ENCODE data around the gene CTSC. TPM values are rescaled to one million over a fixed set of nuclear protein-coding genes. Genes with fewer than 3 reads are reported as not detected.

CTSC gene
- total and polyA plus RNA-seq, 11 donors, result 8.9 to 289 (median 19.2) TPM

GRCh38 chr11:88304352-88304751 lies 33.2 kb downstream of the CTSC start:
- ATAC-seq, result no peak
- Histone ChIP-seq H3K9me3 (no peaks in the 10 kb centered on the region), H3K4me3 (no peak overlapping the region), H3K27me3 (no peaks in the 10 kb centered on the region), H3K27ac (no peak overlapping the region), H3K36me3 (peaks cover 0 to 79% (median 0%) of the 10 kb centered on the region in 9 donors), H3K4me1 (peaks cover 0 to 14% (median 0%) of the 10 kb centered on the region in 12 donors)
- no peak for DNase-seq
- 98 to 100% (median 100%) methylated on average over 1 of the region's 1 CpG for WGBS, 4 donors
- no peak for TF ChIP-seq POLR2A (IDR thresholded peaks at IDR 0.05)
- no peak for TF ChIP-seq CTCF (IDR thresholded peaks at IDR 0.05)
- intact Hi-C loops (cut with DNase I), result no loop called here

DNA sequence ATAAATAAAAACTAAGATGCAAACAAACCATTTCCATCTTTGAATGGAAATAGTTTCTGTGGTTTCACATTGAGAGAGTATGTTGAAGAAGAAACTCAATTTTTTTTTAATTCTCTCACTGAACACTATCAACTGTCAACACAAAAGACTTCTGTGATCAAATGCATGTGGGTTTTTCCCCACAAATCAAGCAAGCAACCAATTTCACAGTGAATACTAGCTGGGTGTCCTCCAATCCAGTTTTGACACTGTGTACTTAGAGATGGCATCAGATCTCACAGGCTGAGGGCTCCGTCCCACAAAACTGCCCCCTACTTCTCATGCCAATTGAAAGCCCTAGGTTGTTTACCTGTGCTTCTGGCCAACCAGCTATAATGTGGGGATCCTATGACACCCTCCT lies 34.5 kb downstream of the CTSC start:
- Histone ChIP-seq H3K27ac (no peak overlapping the region), H3K36me3 (peaks cover 0 to 72% (median 0%) of the 10 kb centered on the region in 9 donors), H3K4me1 (peaks cover 0 to 14% (median 0%) of the 10 kb centered on the region in 12 donors), H3K9me3 (no peaks in the 10 kb centered on the region), H3K4me3 (no peak overlapping the region), H3K27me3 (no peaks in the 10 kb centered on the region)
- ATAC-seq, result no peak
- WGBS, 4 donors, result 90 to 100% (median 97%) methylated on average over 1 of the region's 1 CpG
- intact Hi-C loops (cut with DNase I), result no loop called here
- TF ChIP-seq CTCF (IDR thresholded peaks at IDR 0.05), result no peak
- TF ChIP-seq POLR2A (IDR thresholded peaks at IDR 0.05), result no peak
- no peak for DNase-seq

- no peak for ATAC-seq
- Histone ChIP-seq H3K4me3 (no peak overlapping the region), H3K36me3 (peaks cover 0 to 70% (median 0%) of the 10 kb centered on the region in 9 donors), H3K9me3 (no peaks in the 10 kb centered on the region), H3K27ac (peak overlapping the region in 2 of 12 donors; percentile 32 to 68), H3K27me3 (no peaks in the 10 kb centered on the region), H3K4me1 (peaks cover 0 to 14% (median 0%) of the 10 kb centered on the region in 12 donors)
- DNase-seq, result no peak
- TF ChIP-seq CTCF (IDR thresholded peaks at IDR 0.05) (no peak), POLR2A (IDR thresholded peaks at IDR 0.05) (no peak)
- intact Hi-C loops (cut with DNase I), result no loop called here
- 63 to 76% (median 66%) methylated on average over 9 of the region's 9 CpGs for WGBS, 4 donors
Observed at GRCh38 chr11:88301488-88302140, 35.9 kb downstream of the CTSC start.

DNA sequence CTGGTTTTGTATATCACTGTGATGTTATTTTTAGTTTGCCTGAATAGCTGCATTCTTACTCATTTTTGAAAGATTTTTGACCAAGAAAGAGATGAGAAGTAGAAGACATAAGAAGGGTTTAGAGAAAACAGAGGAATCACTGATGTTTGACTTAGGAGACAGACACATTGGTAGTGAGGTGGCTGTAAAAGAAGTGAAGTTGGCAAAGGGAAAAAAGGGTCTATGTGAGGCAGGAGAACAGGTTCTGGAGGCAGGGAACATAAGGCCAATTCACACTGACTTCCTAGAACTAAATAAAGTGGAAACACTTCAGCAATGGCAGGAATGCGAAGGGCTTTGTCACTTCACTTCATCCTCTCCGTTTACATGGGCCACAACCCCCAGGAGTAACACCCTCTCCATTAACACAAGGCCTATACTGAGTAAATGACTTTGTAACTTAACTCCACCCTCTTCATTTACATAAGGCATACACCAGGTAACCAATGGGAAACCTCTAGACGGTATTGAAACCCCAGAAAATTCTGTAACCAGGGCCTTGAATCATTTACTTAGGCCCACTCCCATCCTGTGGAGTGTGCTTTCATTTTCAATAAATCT lies 36.5 kb downstream of the CTSC start:
- peaks cover 0 to 70% (median 0%) of the 10 kb centered on the region in 9 donors for H3K36me3 ChIP-seq

More for the DNA sequence above, 36.5 kb downstream of the CTSC start:
- no peak for TF ChIP-seq POLR2A (IDR thresholded peaks at IDR 0.05)
- TF ChIP-seq CTCF (IDR thresholded peaks at IDR 0.05), result no peak
- peaks cover 0 to 14% (median 0%) of the 10 kb centered on the region in 12 donors for H3K4me1 ChIP-seq
- H3K27me3 ChIP-seq, result no peaks in the 10 kb centered on the region
- intact Hi-C loops (cut with DNase I), result no loop called here
- DNase-seq (no peak), ATAC-seq (no peak)
- no peak overlapping the region for H3K4me3 ChIP-seq
- H3K27ac ChIP-seq, result peak overlapping the region in 2 of 12 donors; percentile 32 to 68
- H3K9me3 ChIP-seq, result no peaks in the 10 kb centered on the region
- WGBS, 4 donors, result 72 to 81% (median 76%) methylated on average over 3 of the region's 3 CpGs
